ENCODE measurements around the gene KRTAP23-1.

DNA sequence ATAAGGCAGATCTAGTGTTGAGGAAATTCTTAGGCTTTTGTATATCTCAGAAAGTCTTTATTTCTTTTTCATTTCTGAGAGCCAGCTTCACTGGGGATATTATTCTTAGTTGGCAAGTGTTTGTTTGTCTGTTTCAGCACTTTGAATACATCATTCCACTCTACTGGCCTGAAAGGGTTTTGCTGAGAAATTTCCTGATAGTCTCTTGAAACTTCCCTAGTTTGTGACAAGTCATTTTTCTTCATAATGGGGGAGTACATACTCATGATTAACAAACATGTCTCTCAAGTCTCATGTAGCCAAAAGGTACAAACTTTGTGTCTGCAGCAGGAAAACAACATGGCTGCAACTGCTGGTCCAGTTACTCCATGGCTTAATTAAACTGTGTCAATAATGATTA lies 22.0 kb downstream of the KRTAP23-1 start:
- TF ChIP-seq, protein P1, sequence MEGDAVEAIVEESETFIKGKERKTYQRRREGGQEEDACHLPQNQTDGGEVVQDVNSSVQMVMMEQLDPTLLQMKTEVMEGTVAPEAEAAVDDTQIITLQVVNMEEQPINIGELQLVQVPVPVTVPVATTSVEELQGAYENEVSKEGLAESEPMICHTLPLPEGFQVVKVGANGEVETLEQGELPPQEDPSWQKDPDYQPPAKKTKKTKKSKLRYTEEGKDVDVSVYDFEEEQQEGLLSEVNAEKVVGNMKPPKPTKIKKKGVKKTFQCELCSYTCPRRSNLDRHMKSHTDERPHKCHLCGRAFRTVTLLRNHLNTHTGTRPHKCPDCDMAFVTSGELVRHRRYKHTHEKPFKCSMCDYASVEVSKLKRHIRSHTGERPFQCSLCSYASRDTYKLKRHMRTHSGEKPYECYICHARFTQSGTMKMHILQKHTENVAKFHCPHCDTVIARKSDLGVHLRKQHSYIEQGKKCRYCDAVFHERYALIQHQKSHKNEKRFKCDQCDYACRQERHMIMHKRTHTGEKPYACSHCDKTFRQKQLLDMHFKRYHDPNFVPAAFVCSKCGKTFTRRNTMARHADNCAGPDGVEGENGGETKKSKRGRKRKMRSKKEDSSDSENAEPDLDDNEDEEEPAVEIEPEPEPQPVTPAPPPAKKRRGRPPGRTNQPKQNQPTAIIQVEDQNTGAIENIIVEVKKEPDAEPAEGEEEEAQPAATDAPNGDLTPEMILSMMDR (IDR thresholded peaks at IDR 0.05; ENCODE audit: control extremely low read depth in 1 of 3, insufficient read depth in 1 of 3, low read depth in 1 of 3, low read length in 3 of 3): no peak
- TF ChIP-seq BACH1 (IDR thresholded peaks at IDR 0.05; ENCODE audit: low read length) (no peak), TAF1 (IDR thresholded peaks at IDR 0.05; ENCODE audit: low read depth, low read length) (no peak), EZH2 (IDR thresholded peaks at IDR 0.05; ENCODE audit: low read depth, low read length, severe bottlenecking) (no peak), RAD21 (IDR thresholded peaks at IDR 0.05 in 1 of 2, conservative IDR thresholded peaks at IDR 0.05 in 1 of 2; ENCODE audit: low read depth in 2 of 2, low read length in 2 of 2) (no peak), BRCA1 (IDR thresholded peaks at IDR 0.05; ENCODE audit: low read depth, low read length) (no peak)

Measured in H1 (cell line).